ENCODE results near the gene OPHN1.

OPHN1 gene

DNA sequence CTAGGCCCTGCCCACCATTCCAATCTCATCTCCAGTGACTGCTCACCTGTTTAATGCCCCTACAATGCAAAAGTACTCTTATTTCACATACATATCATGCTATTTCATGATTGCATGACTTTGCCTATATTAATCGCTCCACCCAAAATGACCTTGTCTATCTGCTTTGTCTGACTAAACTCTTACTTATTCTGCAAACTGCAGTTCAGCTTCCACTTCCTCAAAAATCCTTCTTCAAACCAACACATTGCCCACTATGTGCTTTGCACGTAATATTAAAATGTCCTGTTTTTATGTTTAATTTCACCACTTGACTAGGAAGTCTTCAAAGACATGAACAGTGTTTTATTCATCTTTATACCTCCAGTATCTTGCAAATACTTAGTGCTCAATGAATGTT lies 229.6 kb downstream of the OPHN1 start:
- DNase-seq (no peak), ATAC-seq (replicated peaks) (peak in 1 of 2 donors; percentile 38)
- Mint-ChIP-seq H3K36me3 (no peaks in the 10 kb centered on the region), H3K9me3 (no peaks in the 10 kb centered on the region), H3K4me3 (no peak overlapping the region), H3K27me3 (peaks cover 0 to 4% of the 10 kb centered on the region in 2 donors), H3K27ac (no peak overlapping the region), H3K4me1 (peaks cover 5 to 7% of the 10 kb centered on the region in 2 donors)

DNA sequence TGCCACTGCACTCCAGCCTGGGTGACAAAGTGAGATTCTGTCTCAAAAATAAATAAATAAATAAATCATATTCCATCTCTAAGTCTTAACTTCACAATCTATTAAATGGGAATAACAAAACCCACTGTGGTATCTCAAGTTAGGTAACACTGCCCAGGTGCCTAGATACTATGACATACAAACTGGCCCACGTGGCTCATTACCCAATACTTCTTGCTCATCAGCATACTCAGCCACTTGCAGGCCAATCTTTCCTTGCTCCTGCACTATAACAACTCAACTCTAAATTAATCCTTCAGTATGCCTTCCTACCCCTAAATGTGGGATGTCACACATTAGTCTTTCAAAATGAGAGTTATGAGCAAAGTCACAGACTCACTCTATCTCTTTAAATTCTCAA lies 230.1 kb downstream of the OPHN1 start:
- Mint-ChIP-seq H3K27me3 (peaks cover 0 to 4% of the 10 kb centered on the region in 2 donors), H3K27ac (no peak overlapping the region), H3K4me1 (peaks cover 5 to 7% of the 10 kb centered on the region in 2 donors)

DNA sequence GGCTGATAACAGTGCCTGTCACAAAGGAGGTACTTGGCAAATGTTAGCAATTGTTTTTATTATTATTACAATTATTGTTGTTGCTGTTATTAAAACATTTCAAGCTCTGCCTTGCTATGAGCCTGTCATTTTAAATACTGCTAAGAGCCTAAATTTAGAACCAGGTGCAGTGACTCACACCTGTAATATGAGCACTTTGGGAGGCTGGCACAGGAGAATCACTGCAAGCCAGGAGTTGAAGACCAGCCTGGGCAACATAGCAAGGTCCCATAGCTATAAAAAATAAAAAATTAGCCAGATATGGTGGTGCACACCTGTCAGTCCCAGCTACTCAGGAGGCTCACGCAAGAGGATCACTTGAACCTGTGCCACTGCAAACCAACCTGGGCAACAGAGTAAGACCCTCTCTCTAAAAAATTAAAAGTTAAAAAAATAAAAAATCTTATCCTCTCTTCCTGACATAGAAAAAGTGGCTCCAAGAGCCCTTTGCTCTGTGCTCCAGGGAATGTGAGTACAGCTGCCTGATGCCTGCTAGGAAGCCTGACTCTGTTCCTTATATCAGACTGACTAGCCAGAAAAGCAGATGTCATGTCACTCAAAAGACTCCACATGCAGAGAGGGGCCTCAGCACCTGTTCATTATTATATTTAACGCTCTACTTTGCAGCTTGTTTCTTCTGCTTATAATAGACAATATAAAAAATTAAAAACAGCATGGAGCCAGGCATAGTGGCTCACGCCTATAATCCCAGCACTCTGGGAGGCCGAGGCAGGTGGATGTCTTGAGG lies 234.0 kb downstream of the OPHN1 start:
- DNase-seq (no peak), ATAC-seq (replicated peaks) (no peak)
- Mint-ChIP-seq H3K4me1 (peaks cover 5 to 7% of the 10 kb centered on the region in 2 donors), H3K9me3 (no peaks in the 10 kb centered on the region), H3K27ac (no peak overlapping the region), H3K4me3 (no peak overlapping the region), H3K27me3 (no peaks in the 10 kb centered on the region), H3K36me3 (no peaks in the 10 kb centered on the region)

More for the DNA sequence above, 230.1 kb downstream of the OPHN1 start:
- no peaks in the 10 kb centered on the region for H3K36me3 Mint-ChIP-seq
- no peaks in the 10 kb centered on the region for H3K9me3 Mint-ChIP-seq
- ATAC-seq (replicated peaks): no peak
- no peak overlapping the region for H3K4me3 Mint-ChIP-seq
- no peak for DNase-seq

DNA sequence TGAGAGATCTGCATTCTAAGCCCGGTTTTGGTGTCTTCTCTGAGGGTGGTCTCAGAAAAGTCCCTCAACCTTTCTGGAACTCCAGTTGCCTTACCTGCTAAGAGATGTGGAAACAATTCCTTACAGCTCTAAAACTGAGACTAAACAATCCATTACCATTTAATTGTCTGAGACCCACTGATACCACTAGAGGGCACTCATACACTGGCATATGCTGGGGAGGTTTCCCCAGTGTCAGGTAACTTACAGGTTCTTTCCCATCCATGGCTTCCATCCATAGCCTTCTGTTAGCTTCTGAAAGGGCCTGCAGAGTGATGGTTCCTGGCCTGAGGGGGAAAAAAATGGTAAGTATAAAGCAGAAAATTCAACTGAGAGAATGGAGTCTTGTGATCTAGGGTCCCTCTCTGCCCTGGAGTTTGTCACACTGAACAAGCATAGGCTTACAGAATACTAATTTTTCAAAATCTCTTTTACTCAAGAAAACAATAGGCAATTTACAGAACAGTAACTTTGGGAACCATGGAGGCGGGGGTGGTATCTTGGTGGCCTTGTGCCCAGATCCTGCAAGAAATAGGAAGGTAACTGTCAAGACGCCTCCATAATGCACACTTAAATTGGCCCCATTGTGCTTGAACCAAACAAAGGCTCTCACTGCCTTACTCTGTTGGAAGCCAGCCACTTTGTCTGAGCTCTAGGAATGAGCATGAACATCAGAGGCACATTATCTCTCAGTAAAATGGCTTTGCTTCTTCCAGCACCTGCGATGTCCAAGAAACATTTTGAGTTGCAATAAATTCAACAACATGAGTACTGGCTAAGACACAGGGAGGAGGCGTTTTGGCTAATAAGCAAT lies 236.1 kb downstream of the OPHN1 start:
- Mint-ChIP-seq H3K9me3 (no peaks in the 10 kb centered on the region), H3K36me3 (no peaks in the 10 kb centered on the region), H3K27me3 (no peaks in the 10 kb centered on the region), H3K27ac (no peak overlapping the region), H3K4me1 (no peaks in the 10 kb centered on the region), H3K4me3 (no peak overlapping the region)
- ATAC-seq (replicated peaks): peak in 1 of 2 donors; percentile 70
- DNase-seq: peak; percentile 10

DNA sequence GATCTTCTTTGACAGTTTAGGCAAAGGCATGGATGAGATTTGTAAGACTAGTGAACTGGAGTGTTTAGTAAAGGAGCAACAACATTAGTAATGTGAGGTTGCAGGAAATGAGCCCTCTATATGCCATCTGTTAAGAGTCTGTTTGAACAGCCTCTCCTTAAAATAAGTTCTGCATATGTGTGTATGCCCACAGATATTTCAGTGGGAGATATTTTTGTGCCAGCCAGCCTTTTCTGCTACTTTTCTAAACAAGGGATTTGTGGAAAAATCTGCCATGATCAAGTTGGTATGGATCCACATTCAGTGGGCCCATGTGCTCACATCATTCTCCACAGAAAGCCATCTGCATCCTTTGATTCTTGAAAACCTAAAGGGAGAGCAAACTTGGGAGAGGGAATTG lies 237.7 kb downstream of the OPHN1 start:
- DNase-seq (no peak), ATAC-seq (replicated peaks) (no peak)
- H3K4me1 Mint-ChIP-seq: no peaks in the 10 kb centered on the region
- no peaks in the 10 kb centered on the region for H3K36me3 Mint-ChIP-seq
- H3K4me3 Mint-ChIP-seq: no peak overlapping the region
- no peaks in the 10 kb centered on the region for H3K27me3 Mint-ChIP-seq
- H3K9me3 Mint-ChIP-seq: no peaks in the 10 kb centered on the region
- no peak overlapping the region for H3K27ac Mint-ChIP-seq

DNA sequence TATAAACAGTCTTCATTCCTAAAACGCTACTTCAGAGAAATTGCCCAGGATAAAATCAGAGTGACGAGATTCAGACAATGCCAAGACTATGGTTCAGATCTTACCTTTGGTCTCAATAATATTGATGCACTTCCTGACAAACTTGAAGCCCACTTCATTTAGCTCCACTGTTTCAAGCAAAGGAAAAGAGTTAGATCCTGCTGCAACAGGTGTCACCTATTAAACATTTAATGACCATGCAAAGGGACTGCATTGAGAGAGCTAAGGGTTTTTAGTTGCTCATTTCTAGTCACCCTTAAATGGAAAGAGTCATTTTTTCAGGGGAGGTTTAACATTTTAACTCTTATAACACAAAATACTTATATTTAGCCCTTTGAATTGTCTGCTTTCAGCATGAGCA lies 239.5 kb downstream of the OPHN1 start:
- Mint-ChIP-seq H3K36me3 (no peaks in the 10 kb centered on the region), H3K4me3 (no peak overlapping the region), H3K27ac (no peak overlapping the region), H3K27me3 (no peaks in the 10 kb centered on the region), H3K4me1 (no peaks in the 10 kb centered on the region), H3K9me3 (no peaks in the 10 kb centered on the region)
- ATAC-seq (replicated peaks) (no peak), DNase-seq (no peak)

DNA sequence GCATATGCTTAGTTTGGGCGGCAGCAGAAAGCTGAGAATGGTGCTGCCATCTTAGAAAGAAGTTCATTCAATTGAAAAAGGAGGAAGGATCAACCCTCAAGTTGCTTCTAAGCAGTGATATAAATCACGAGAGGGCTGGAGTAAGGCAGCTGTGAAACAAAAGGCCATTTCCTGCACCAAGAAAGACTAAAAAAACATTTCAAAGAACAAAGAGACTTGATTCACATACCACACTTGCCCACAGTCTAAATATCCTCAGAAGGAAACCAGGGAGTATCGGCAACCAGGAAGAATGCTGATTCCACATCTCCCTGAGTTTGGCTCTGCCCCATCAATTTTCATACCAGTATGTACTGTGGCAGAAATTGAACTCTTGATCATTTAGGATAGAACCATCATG lies 240.1 kb downstream of the OPHN1 start:
- Mint-ChIP-seq H3K4me3 (no peak overlapping the region), H3K9me3 (no peaks in the 10 kb centered on the region), H3K27ac (no peak overlapping the region), H3K27me3 (no peaks in the 10 kb centered on the region), H3K36me3 (no peaks in the 10 kb centered on the region), H3K4me1 (no peaks in the 10 kb centered on the region)
- DNase-seq: no peak
- no peak for ATAC-seq (replicated peaks)

DNA sequence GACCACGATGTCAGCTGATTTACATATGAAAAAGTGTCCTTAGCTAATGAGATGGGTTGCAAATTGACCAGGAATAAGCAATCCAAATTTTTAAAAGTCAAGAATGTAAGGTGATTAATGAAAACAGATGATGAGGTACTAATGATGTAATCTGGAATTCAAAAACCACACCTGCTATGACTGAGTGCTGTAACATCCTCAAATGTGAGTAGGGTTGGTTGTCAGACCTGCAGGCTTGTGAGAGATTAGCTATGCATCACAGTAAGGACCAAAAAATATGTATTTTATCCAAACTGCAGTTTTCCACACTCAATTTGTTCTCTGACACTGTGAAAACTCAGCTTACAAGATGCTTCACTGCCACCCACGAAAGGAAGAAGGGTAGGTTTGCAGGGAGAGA lies 242.5 kb downstream of the OPHN1 start:
- no peak for ATAC-seq (replicated peaks)

DNA sequence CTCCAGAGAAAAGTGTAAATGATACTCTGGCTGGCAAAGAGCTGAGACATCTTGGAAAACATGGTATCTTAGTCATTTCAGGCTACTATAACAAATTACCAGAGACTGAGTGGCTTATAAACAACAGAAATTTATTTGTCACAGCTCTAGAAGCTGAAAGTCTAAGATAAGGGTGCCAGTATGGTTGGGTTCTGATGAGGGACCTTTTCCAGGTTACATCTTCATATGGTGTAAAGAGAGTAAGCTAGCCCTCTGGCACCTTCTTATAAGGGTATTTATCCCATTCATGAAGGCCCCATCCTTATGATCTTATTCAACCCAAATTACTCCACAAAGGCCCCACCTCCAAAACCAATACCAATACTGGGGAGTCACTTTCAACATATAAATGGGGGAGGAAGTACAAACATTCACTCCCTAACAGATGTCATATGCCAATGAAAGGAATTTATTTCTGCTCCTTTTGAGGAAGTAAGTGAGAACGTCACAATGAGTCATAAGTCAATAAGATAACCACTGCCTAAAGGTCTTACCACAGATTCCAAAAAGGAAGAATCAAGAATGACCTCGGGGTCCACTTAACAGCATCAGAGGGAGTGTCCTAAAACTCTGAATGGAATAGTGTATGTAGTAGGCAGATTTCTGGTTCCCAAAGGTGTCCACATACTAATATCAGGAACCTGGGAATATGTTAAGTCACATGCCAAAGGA lies 246.6 kb downstream of the OPHN1 start:
- DNase-seq (no peak), ATAC-seq (replicated peaks) (peak; percentile 70 to 83)
- peaks cover 6 to 9% of the 10 kb centered on the region in 2 donors for H3K4me1 Mint-ChIP-seq
- peaks cover 0 to 16% of the 10 kb centered on the region in 2 donors for H3K27me3 Mint-ChIP-seq
- peaks cover 0 to 3% of the 10 kb centered on the region in 2 donors for H3K9me3 Mint-ChIP-seq
- peak overlapping the region; percentile 3 for H3K27ac Mint-ChIP-seq
- H3K4me3 Mint-ChIP-seq: no peak overlapping the region
- no peaks in the 10 kb centered on the region for H3K36me3 Mint-ChIP-seq

More for the DNA sequence above, 242.5 kb downstream of the OPHN1 start:
- Mint-ChIP-seq H3K27ac (no peak overlapping the region), H3K4me1 (peaks cover 6 to 9% of the 10 kb centered on the region in 2 donors), H3K4me3 (no peak overlapping the region), H3K9me3 (peaks cover 0 to 3% of the 10 kb centered on the region in 2 donors), H3K36me3 (no peaks in the 10 kb centered on the region), H3K27me3 (peaks cover 0 to 4% of the 10 kb centered on the region in 2 donors)
- DNase-seq: no peak

DNA sequence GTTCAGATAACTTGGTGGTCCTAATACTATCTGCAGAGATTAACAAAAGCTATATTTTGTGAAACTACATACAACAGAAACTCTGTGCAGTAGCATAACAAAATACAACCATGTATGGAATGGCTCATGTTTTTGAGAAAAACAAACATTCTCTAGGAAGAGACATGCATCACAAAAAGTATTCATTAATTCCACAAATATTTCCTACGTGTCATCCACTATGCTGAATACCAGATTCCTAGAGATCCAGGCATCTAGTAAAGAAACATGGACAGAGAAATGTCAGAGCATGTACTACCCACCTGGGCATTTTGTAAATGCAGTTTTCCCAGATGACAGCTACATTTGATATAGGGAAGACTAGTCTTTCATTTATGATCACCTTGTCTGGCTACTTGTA lies 248.1 kb downstream of the OPHN1 start:
- Mint-ChIP-seq H3K27ac (no peak overlapping the region), H3K9me3 (peaks cover 0 to 3% of the 10 kb centered on the region in 2 donors), H3K27me3 (peaks cover 0 to 16% of the 10 kb centered on the region in 2 donors), H3K36me3 (no peaks in the 10 kb centered on the region), H3K4me3 (no peak overlapping the region), H3K4me1 (peaks cover 6 to 9% of the 10 kb centered on the region in 2 donors)
- ATAC-seq (replicated peaks) (no peak), DNase-seq (no peak)

DNA sequence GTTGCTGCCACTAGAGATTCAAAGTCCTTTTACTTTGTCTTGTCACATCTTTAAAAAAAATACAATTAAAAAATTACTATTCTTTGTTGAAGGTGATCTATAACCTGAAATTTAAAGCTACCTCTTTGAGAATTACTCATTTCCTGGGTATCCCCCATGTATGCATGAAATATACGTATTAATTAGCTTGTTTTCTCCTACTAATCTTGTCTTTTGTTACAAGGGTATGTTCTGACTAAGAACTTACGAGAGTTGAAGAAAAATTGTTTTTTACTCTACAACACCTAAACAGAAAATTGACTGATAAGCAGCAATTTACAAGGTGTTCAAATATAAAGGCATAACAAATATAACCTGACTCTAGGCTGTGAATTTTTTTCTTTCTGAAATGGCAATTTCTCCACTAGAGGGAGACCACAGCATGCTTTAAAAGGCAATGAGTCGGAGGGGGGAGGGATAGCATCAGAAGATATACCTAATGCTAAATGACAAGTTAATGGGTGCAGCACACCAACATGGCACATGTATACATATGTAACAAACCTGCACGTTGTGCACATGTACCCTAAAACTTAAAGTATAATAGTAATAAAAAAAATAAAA lies 249.6 kb downstream of the OPHN1 start:
- H3K9me3 Mint-ChIP-seq: peaks cover 0 to 3% of the 10 kb centered on the region in 2 donors
- H3K4me1 Mint-ChIP-seq: peaks cover 6 to 9% of the 10 kb centered on the region in 2 donors
- ATAC-seq (replicated peaks) (peak in 1 of 2 donors; percentile 57), DNase-seq (no peak)
- H3K27me3 Mint-ChIP-seq: peaks cover 0 to 16% of the 10 kb centered on the region in 2 donors
- H3K4me3 Mint-ChIP-seq: no peak overlapping the region
- H3K27ac Mint-ChIP-seq: no peak overlapping the region
- H3K36me3 Mint-ChIP-seq: no peaks in the 10 kb centered on the region

DNA sequence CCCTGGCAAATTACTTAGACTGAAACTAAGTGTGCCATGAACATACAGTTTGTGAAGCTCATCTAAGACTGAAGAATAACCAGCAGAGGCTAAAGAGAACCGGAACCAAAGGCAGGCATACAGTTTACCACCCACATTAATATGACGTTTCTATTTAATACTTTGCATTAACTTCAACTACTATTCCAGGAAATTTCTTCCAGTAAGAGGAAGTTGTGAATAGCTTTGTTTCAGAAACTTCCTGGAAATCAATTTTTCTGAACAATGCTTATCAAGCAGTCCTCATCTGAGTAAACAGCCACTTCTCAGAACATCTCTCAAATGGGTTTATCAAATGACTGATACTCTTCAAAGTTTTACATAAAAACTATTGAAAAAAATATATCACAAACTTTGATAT lies 252.7 kb downstream of the OPHN1 start:
- Mint-ChIP-seq H3K9me3 (peaks cover 0 to 1% of the 10 kb centered on the region in 2 donors), H3K4me3 (no peak overlapping the region)
- ATAC-seq (replicated peaks): no peak

DNA sequence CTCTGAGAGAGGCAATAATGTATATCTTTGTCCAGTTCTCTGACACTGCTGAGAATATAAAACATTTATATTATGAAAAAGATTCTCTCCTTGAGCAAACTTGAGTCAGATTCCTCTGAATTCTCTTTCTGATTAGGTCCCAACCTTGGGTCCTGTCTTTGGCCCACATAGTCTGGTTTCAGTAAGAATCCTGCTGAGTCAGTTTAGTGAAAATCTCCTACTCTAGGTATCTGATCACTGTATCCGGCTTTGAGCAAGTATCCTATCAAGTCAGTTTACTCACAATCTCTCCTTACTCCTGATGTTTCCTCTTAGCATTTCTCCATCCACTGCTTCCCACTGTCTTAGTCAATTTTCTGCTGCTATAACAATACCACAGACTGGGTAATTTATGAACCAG lies 253.9 kb downstream of the OPHN1 start:
- H3K4me3 Mint-ChIP-seq: no peak overlapping the region
- no peak overlapping the region for H3K27ac Mint-ChIP-seq
- H3K9me3 Mint-ChIP-seq: peaks cover 0 to 1% of the 10 kb centered on the region in 2 donors
- H3K4me1 Mint-ChIP-seq: no peaks in the 10 kb centered on the region
- DNase-seq: no peak
- H3K36me3 Mint-ChIP-seq: no peaks in the 10 kb centered on the region
- H3K27me3 Mint-ChIP-seq: peaks cover 0 to 7% of the 10 kb centered on the region in 2 donors
- ATAC-seq (replicated peaks): no peak

More for the DNA sequence above, 252.7 kb downstream of the OPHN1 start:
- no peak for DNase-seq
- Mint-ChIP-seq H3K27me3 (peaks cover 0 to 10% of the 10 kb centered on the region in 2 donors), H3K36me3 (no peaks in the 10 kb centered on the region), H3K27ac (no peak overlapping the region), H3K4me1 (no peaks in the 10 kb centered on the region)

DNA sequence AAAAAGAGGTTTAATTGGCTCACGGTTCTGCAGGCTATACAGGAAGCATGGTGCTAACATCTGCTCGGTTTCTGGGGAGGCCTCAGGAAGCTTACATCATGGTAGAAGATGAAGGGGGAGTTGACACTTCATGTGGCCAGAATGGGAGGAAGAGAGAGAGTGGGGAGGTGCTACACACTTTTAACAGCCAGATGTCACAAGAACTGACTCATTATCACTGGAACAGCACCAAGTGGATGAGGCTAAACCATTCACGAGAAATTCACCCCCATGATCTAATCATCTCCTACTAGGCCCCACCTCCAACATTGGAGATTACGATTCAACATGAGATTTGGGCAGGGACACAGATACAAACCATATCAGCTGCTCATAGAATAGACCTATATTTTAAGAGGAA lies 255.8 kb downstream of the OPHN1 start:
- peaks cover 0 to 7% of the 10 kb centered on the region in 2 donors for H3K27me3 Mint-ChIP-seq
- ATAC-seq (replicated peaks): no peak
- peaks cover 0 to 1% of the 10 kb centered on the region in 2 donors for H3K9me3 Mint-ChIP-seq
- no peak overlapping the region for H3K4me3 Mint-ChIP-seq
- DNase-seq: no peak
- H3K36me3 Mint-ChIP-seq: no peaks in the 10 kb centered on the region
- H3K27ac Mint-ChIP-seq: no peak overlapping the region
- H3K4me1 Mint-ChIP-seq: no peaks in the 10 kb centered on the region
